Measurements from ENCODE around the gene ZCCHC4. TPM values are rescaled to one million over a fixed set of nuclear protein-coding genes. Genes with fewer than 3 reads are reported as not detected.

ZCCHC4 gene
- total and polyA plus RNA-seq, 2 of the 8 experiments (the other 6 are each of a cell fraction or from before 2014, with no cell fraction given) = 9.8 to 12.5 TPM

- no peak overlapping the region for H2BK120ac ChIP-seq (replicated peaks; ENCODE audit: low read depth, low read length)
- H2AFZ ChIP-seq (ENCODE audit: low read length) = peak overlapping the region; percentile 63; the same call in 1 of the 2 replicates
- no peak overlapping the region for H3K4me2 ChIP-seq (ENCODE audit: insufficient read depth in 1 of 2, low read depth in 2 of 2, low read length in 2 of 2)
- no peaks in the 10 kb centered on the region for H3K79me1 ChIP-seq (ENCODE audit: low read depth, low read length)
- no peak overlapping the region for H3K4me3 ChIP-seq (ENCODE audit: extremely low read depth in 1 of 4, insufficient read depth in 2 of 4, low read depth in 3 of 4, low read length in 4 of 4)
- no peak overlapping the region for H3K9ac ChIP-seq (replicated peaks in 1 of 4; ENCODE audit: extremely low read depth in 1 of 4, low read depth in 3 of 4, low read length in 3 of 4)
- H4K20me1 ChIP-seq (replicated peaks in 1 of 2; ENCODE audit: control insufficient read depth in 1 of 2, insufficient read depth in 2 of 2, low read length in 2 of 2) = no peaks in the 10 kb centered on the region
- no peak overlapping the region for H3K56ac ChIP-seq (replicated peaks; ENCODE audit: insufficient read length, low read depth, low read length)
- H4K5ac ChIP-seq (ENCODE audit: insufficient read length, low read depth, low read length) = no peak overlapping the region
- no peak overlapping the region for H4K8ac ChIP-seq (ENCODE audit: extremely low read depth, insufficient read depth, low read length)
- WGBS, 2 experiments (ENCODE audit: extremely low coverage in 1 of 2, insufficient coverage in 1 of 2, insufficient read length in 1 of 2, insufficient replicate concordance in 2 of 2, low coverage in 1 of 2, low lambda C conversion rate in 2 of 2, missing lambda C conversion rate in 1 of 2) = 96% methylated on average over 2 of the region's 2 CpGs; no CpG with 5 or more reads in 1 of the 2 experiments
- POLR2A ChIA-PET (ENCODE audit: partially characterized antibody) = no interaction called here
- H3K27me3 ChIP-seq (replicated peaks in 1 of 4; ENCODE audit: control insufficient read depth in 3 of 4, extremely low read depth in 1 of 4, insufficient read depth in 3 of 4, low read length in 3 of 4) = no peaks in the 10 kb centered on the region; a peak in 1 of 7 replicates
- H4K91ac ChIP-seq (replicated peaks; ENCODE audit: insufficient read length, low read length) = no peak overlapping the region
- no peaks in the 10 kb centered on the region for H3K79me2 ChIP-seq (ENCODE audit: control insufficient read depth in 1 of 2, insufficient read depth in 2 of 2, low read length in 2 of 2)
- H3K18ac ChIP-seq (ENCODE audit: extremely low read depth, low read length) = no peak overlapping the region
- H3K23me2 ChIP-seq (ENCODE audit: low read depth, low read length) = peaks cover 1% of the 10 kb centered on the region; the same call in 1 of the 2 replicates
- H2BK5ac ChIP-seq (ENCODE audit: low read depth, low read length) = no peak overlapping the region
- H2AK5ac ChIP-seq (ENCODE audit: low read depth, low read length) = no peak overlapping the region
- FAIRE-seq (no peak), DNase-seq (ENCODE audit: low read depth in 1 of 2, low spot score in 2 of 2) (no peak)
- no peak overlapping the region for H3K23ac ChIP-seq (ENCODE audit: insufficient read length)
- no peak overlapping the region for H3K14ac ChIP-seq (ENCODE audit: insufficient read length)
- no peaks in the 10 kb centered on the region for H3K36me3 ChIP-seq (ENCODE audit: control insufficient read depth in 2 of 4, insufficient read depth in 4 of 4, low read length in 3 of 4)
- no peak overlapping the region for H3K27ac ChIP-seq (ENCODE audit: low read depth, low read length)
- H2BK12ac ChIP-seq (ENCODE audit: low read depth, low read length) = no peak overlapping the region
- no peak overlapping the region for H3K4ac ChIP-seq (replicated peaks; ENCODE audit: insufficient read length, low read depth, low read length)
- no peaks in the 10 kb centered on the region for H3K4me1 ChIP-seq (replicated peaks in 1 of 4; ENCODE audit: control insufficient read depth in 3 of 4, insufficient read depth in 4 of 4, low read length in 3 of 4)
- no peak overlapping the region for H2BK20ac ChIP-seq (ENCODE audit: low read length)
- no peak overlapping the region for H2BK15ac ChIP-seq (ENCODE audit: low read length)
- CTCF ChIA-PET (ENCODE audit: partially characterized antibody) = interaction anchor here (1.2 to 1.3 kb wide), 2 partner anchors 41 to 60 kb away, joined by 3 read pairs; no protein-coding TSS in a partner anchor
- H3K9me3 ChIP-seq (ENCODE audit: insufficient read depth in 2 of 2, low read depth in 1 of 2, low read length in 1 of 2) = no peaks in the 10 kb centered on the region
- TF ChIP-seq EGR1 (IDR thresholded peaks at IDR 0.05; ENCODE audit: borderline replicate concordance, low read depth, low read length) (no peak), SIN3A (conservative IDR thresholded peaks at IDR 0.05 in 1 of 2, IDR thresholded peaks at IDR 0.05 in 1 of 2; ENCODE audit: low read depth in 1 of 2, low read length in 2 of 2) (no peak), SP2 (IDR thresholded peaks at IDR 0.05; ENCODE audit: low read length) (no peak), RBBP5 (IDR thresholded peaks at IDR 0.05; ENCODE audit: borderline replicate concordance, low read depth, low read length) (no peak), YY1 (IDR thresholded peaks at IDR 0.05; ENCODE audit: low read depth, low read length) (no peak), TAF1 (IDR thresholded peaks at IDR 0.05; ENCODE audit: low read depth, low read length) (no peak), EZH2 (IDR thresholded peaks at IDR 0.05; ENCODE audit: low read depth, low read length, severe bottlenecking) (no peak), RXRA (IDR thresholded peaks at IDR 0.05; ENCODE audit: insufficient read depth, low read depth, low read length) (no peak)
These were observed 4.3 kb upstream of the ZCCHC4 start for GRCh38 chr4:25308306-25308705.
